OCI-LY1 (cell line): ENCODE results near the gene CDX4.

Experiments
- H2AFZ ChIP-seq: fragments of 200-600 bp; sonication (generic), shearing (Covaris generic); 2 replicates; pipeline ENCODE4 v1.6.0; 2014; ENCODE audit warnings: antibody characterized with exemption, mild to moderate bottlenecking, low read length
- H3F3A ChIP-seq: fragments of 200-600 bp; sonication (generic), shearing (Covaris generic); 2 replicates; pipeline ENCODE4 v1.6.0; 2014; ENCODE audit warnings: mild to moderate bottlenecking, antibody characterized with exemption, low read length, moderate library complexity; ENCODE audit not compliant: insufficient read depth
- H3K27ac ChIP-seq: fragments of 200-600 bp; sonication (generic); 2 replicates; pipeline ENCODE4 v1.5.1; 2014; ENCODE audit warnings: low read length, mixed run types, mild to moderate bottlenecking, low read depth; ENCODE audit not compliant: poor library complexity, severe bottlenecking
- H3K27me3 ChIP-seq: fragments of 200-600 bp; sonication (generic); 2 replicates; pipeline ENCODE4 v1.6.0; 2014; ENCODE audit warnings: antibody characterized with exemption, mild to moderate bottlenecking, low read length, moderate library complexity; ENCODE audit not compliant: insufficient read depth
- H3K36me3 ChIP-seq: fragments of 200-600 bp; sonication (generic); 2 replicates; pipeline ENCODE4 v1.6.1; 2014; ENCODE audit warnings: mild to moderate bottlenecking, antibody characterized with exemption, low read length, moderate library complexity, mixed read lengths; ENCODE audit not compliant: insufficient read depth
- H3K4me1 ChIP-seq: fragments of 200-600 bp; sonication (generic); 2 replicates; pipeline ENCODE4 v1.5.1; 2014; ENCODE audit warnings: mild to moderate bottlenecking, low read length, moderate library complexity; ENCODE audit not compliant: insufficient read depth, severe bottlenecking
- H3K4me2 ChIP-seq: fragments of 200-600 bp; sonication (generic), shearing (Covaris generic); 2 replicates; pipeline ENCODE4 v1.6.1; 2014; ENCODE audit warnings: low read length
- H3K4me3 ChIP-seq: fragments of 200-600 bp; sonication (generic); 2 replicates; pipeline ENCODE4 v1.5.1; 2014; ENCODE audit warnings: low read length, low read depth, mild to moderate bottlenecking, mixed read lengths; ENCODE audit not compliant: poor library complexity, severe bottlenecking
- H3K79me2 ChIP-seq: fragments of 200-600 bp; shearing (Covaris generic); 2 replicates; pipeline ENCODE4 v1.6.1; 2016; ENCODE audit warnings: mixed run types, low read length, mixed read lengths; ENCODE audit not compliant: insufficient read depth
- H3K9ac ChIP-seq: fragments of 200-600 bp; sonication (generic), shearing (Covaris generic); 2 replicates; pipeline ENCODE4 v1.6.1; 2014; ENCODE audit warnings: mild to moderate bottlenecking, low read length, mixed read lengths
- H3K9me2 ChIP-seq: fragments of 200-600 bp; sonication (generic), shearing (Covaris generic); 2 replicates; pipeline ENCODE4 v1.6.1; 2014; ENCODE audit warnings: low read depth, mild to moderate bottlenecking, low read length, mixed read lengths
- H3K9me3 ChIP-seq: fragments of 200-600 bp; shearing (Covaris generic); 2 replicates; pipeline ENCODE4 v1.6.1; 2014; ENCODE audit warnings: low read length, mixed read lengths
- H4K20me1 ChIP-seq: fragments of 200-600 bp; sonication (generic), shearing (Covaris generic); 2 replicates; pipeline ENCODE4 v1.6.0; 2016; ENCODE audit warnings: mild to moderate bottlenecking, low read length; ENCODE audit not compliant: insufficient read depth
- EZH2 ChIP-seq: fragments of 200-600 bp; sonication (generic), shearing (Covaris generic); IDR thresholded peaks from 2 replicates; pipeline ENCODE4 v1.8.0; 2017; ENCODE audit warnings: borderline replicate concordance, mixed run types, mild to moderate bottlenecking, antibody characterized with exemption, low read length, moderate library complexity, mixed read lengths
- TF ChIP-seq, protein P1 (sequence below): fragments of 200-600 bp; sonication (generic), shearing (Covaris generic); IDR thresholded peaks from 2 replicates; pipeline ENCODE4 v1.5.1; 2017; ENCODE audit warnings: mild to moderate bottlenecking, antibody characterized with exemption, low read length, moderate library complexity, mixed read lengths

The CDX4 gene

DNA sequence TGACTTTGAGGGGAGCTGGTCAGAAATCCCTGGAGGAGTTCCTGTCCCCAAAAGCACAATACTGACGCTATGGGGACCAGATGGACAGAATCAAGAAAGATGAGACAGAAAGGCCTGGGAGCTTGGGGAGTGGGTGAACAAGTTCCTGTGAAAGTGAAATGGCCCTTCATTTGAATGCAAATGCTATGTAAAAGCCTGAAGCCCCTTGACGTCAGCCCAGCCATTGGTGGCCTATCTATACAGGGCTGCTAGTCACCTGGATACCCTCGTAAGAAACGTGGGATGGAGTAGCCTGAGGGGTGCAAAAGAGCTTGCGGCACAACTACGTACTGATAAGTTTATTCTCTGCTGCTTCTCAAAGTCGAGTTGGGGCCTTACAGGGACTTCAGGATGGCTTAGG lies at the start of gene CDX4:
Gene CDX4 (plus strand): TSS at position 223 of the 400 bp plus-strand sequence. CDS start 201 bp downstream, outside the sequence.
- Histone ChIP-seq H3K4me3 (no peak within 1 kb of the TSS), H3K27me3 (no peaks in the 10 kb centered on the region), H3K9me3 (no peaks in the 10 kb centered on the region), H3K9me2 (no peaks in the 10 kb centered on the region), H3K27ac (no peak within 1 kb of the TSS), H3K9ac (no peak within 1 kb of the TSS), H3K36me3 (no peaks in the 10 kb centered on the region), H2AFZ (no peak within 1 kb of the TSS), H4K20me1 (no peaks in the 10 kb centered on the region), H3K79me2 (no peaks in the 10 kb centered on the region), H3K4me1 (no peaks in the 10 kb centered on the region), H3F3A (no peaks in the 10 kb centered on the region), H3K4me2 (no peak within 1 kb of the TSS)
- no peak for TF ChIP-seq EZH2
- TF ChIP-seq, protein P1, sequence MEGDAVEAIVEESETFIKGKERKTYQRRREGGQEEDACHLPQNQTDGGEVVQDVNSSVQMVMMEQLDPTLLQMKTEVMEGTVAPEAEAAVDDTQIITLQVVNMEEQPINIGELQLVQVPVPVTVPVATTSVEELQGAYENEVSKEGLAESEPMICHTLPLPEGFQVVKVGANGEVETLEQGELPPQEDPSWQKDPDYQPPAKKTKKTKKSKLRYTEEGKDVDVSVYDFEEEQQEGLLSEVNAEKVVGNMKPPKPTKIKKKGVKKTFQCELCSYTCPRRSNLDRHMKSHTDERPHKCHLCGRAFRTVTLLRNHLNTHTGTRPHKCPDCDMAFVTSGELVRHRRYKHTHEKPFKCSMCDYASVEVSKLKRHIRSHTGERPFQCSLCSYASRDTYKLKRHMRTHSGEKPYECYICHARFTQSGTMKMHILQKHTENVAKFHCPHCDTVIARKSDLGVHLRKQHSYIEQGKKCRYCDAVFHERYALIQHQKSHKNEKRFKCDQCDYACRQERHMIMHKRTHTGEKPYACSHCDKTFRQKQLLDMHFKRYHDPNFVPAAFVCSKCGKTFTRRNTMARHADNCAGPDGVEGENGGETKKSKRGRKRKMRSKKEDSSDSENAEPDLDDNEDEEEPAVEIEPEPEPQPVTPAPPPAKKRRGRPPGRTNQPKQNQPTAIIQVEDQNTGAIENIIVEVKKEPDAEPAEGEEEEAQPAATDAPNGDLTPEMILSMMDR: no peak

- TF ChIP-seq, protein P1: no peak
- TF ChIP-seq EZH2: no peak
- no peaks in the 10 kb centered on the region for H3K9me3 ChIP-seq
- no peak overlapping the region for H3K4me2 ChIP-seq
- no peaks in the 10 kb centered on the region for H3K9me2 ChIP-seq
- H3K4me3 ChIP-seq: no peak overlapping the region
- H3K27ac ChIP-seq: no peak overlapping the region
- H3K9ac ChIP-seq: no peak overlapping the region
- H3K27me3 ChIP-seq: no peaks in the 10 kb centered on the region
- no peaks in the 10 kb centered on the region for H3K4me1 ChIP-seq
- H3K36me3 ChIP-seq: no peaks in the 10 kb centered on the region
- no peak overlapping the region for H2AFZ ChIP-seq
- H3F3A ChIP-seq: no peaks in the 10 kb centered on the region
- no peaks in the 10 kb centered on the region for H4K20me1 ChIP-seq
- no peaks in the 10 kb centered on the region for H3K79me2 ChIP-seq
These were observed 48.5 kb upstream of the CDX4 start for GRCh38 chrX:73398185-73398914.

DNA sequence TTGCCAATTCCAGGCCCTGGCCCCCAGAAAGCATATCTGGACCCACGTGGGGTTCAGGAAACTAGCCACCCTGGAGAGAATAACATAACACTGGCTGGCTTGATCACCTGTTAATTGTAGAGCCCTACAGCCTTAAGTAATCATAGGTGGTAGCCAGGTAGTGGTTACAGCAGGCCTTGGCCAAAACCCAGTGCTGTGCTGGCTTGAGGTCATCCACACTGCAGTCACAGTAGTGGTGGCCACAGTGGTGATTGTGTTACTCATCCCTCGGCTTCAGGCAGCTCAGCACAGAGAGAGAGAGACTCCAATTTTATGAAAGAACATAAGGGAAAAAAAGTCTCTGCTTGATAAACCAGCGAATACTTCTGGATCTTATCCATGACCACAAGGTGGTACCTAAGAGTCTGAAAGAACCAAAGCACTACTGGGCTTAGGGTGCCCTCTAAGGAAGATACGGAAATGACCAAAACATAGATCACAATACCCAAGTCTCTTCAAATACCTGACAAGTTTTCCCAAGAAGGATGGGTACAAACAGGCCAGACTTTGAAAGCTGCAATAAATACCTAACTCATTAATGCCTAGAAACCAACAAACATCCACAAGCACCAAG lies 46.6 kb upstream of the CDX4 start:
- H3K9me3 ChIP-seq: no peaks in the 10 kb centered on the region
- no peaks in the 10 kb centered on the region for H3F3A ChIP-seq
- no peaks in the 10 kb centered on the region for H3K79me2 ChIP-seq
- H3K4me2 ChIP-seq: no peak overlapping the region
- H4K20me1 ChIP-seq: no peaks in the 10 kb centered on the region
- H3K36me3 ChIP-seq: no peaks in the 10 kb centered on the region
- H3K4me3 ChIP-seq: no peak overlapping the region
- H3K9ac ChIP-seq: no peak overlapping the region
- TF ChIP-seq, protein P1: no peak
- TF ChIP-seq EZH2: no peak
- no peak overlapping the region for H3K27ac ChIP-seq
- no peaks in the 10 kb centered on the region for H3K9me2 ChIP-seq
- H3K27me3 ChIP-seq: no peaks in the 10 kb centered on the region
- H2AFZ ChIP-seq: no peak overlapping the region
- H3K4me1 ChIP-seq: no peaks in the 10 kb centered on the region
